Ammon's horn (tissue), 1 donor: ENCODE measurements around the gene DDIT3.
A peak's percentile ranks its signal among the peaks of the same experiment; 100 is the strongest.
"Not testable (repeated sequence)": the region's sequence is repeated elsewhere in the genome, so short reads cannot be mapped to it uniquely, and the experiment has no call there.

ENCODE experiments used
- DNase-seq: peaks from one replicate; pipeline ENCODE4 v3.0.0-alpha.2; 2016; ENCODE audit warnings: low spot score

DDIT3 gene

GRCh38 chr12:57525615-57526383, 5.5 kb upstream of the DDIT3 start:
- no peak for DNase-seq

GRCh38 chr12:57524814-57525614, 4.7 kb upstream of the DDIT3 start:
- DNase-seq, result no peak

DNA sequence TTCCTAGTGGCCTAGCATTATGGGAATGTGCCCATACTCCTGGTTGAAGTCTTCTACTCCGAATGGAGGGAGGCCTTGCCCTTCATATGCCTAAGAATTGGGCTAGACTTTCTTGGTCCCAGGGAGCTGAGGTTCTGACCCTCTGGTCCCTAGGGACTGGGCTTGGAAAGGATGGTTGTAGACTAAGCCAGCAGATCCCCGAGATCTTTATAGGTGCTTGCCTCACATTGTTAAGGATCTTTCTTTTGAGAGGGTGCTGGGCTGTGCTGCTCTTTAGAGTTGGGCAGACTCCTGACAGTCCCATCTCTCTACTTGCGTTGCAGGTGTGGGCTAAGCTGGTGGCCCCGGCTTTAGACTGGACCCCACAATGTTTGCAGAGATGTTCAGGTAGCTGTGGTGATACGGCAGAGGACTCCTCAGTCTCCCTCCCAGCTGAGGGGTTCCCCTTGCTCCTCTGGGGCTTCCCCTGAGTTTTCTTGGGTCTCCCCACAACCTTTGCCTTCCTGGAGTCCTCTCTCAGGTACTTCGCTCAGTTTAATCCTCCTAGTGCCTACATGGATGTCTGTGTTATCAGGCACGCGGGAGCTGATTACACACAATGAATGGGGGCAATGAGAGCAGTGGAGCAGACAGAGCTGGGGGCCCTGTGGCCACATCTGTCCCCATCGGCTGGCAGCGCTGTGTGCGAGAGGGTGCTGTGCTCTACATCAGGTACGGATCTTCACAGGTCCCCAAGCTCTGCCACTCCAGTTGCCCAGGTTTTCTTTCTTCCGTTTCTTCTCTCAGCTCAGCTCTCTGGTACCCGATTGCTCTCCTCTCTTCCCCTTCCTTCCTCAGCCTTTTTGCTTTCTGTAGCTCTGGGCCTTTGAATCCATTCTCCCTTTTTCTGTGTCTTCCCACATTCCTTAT, 3.6 kb upstream of the DDIT3 start:
- no peak for DNase-seq

- DNase-seq, result peak; percentile 79
These were observed 2.8 kb upstream of the DDIT3 start for GRCh38 chr12:57522887-57523705.

- peak; percentile 88 for DNase-seq
These were observed 1.9 kb upstream of the DDIT3 start, which contains the start of gene MBD6 for GRCh38 chr12:57522011-57522886. MBD6 (plus strand) TSS chr12:57522824; CDS start chr12:57524304, 1,480 bp downstream.

DNA sequence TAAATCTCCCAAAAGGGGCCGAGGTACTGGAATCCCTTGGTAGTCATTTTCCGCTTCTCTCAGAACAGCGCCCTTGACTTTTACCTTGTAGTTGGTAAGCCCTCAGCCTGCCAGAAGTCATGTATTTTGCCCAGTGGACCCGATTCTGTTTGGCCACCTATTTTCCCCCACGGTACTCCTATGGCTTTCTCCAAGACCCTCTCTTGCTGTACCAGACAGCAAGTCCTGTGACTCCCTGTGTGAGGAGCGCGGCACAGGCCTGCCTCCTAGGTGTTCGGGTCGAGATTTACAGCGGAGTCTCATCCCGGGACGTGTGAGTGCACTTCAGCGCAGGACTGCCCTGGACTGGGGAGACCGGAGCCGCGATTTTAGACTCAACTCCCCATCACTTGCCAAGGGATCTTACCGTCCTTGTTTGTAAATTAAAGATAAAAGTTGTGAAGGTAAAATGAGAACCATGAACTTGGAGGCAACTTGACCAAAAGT, 1.3 kb upstream of the DDIT3 start:
- peak; percentile 54 for DNase-seq

GRCh38 chr12:57519796-57520052, 590 bp downstream of the DDIT3 start:
- no peak for DNase-seq

DNA sequence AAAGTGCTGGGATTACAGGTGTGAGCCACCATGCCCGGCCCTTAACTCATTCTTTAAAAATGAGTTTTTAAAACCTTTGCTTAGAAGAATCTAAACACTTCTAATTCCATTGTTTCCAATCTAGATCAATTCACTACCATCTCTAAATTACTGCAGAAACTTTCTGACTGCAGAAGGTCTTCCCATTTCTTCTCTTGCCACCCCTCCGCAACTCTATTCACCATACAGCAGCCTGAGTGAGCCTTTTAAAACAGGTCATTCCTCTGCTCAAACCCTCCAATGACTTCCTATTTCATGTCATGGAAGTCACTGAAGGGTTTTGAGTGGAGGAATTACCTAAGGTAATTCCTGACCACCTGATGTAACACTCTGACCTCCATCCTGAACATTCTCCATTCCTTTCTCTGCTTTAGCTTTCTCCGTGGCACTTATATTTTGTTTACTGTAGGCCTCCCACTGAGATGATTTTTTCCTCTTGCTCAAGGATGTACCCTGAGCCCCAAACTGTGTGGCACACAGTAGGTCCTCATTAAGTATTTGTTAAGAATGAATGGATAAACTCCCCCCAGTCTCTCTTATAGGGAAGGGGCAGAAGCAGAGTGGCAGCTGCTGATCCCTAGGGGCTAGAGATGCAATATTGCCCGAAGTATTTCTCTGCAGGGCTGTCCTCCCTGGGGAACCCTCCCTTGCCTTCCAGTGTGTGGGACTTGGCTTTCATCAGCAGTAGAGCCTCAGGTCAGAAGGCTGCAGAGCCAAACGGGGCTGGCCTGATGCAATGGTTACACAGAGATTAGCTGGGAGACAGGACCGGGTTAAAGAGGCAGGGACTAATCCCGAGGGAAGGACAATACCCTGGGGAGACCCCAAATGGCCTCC, 1.2 kb downstream of the DDIT3 start:
- no peak for DNase-seq

- no peak for DNase-seq
These were observed 2.0 kb downstream of the DDIT3 start for GRCh38 chr12:57518176-57518919.

- not testable (repeated sequence) for DNase-seq
These were observed 2.6 kb downstream of the DDIT3 start for GRCh38 chr12:57517718-57518117.

GRCh38 chr12:57517187-57517586, 3.1 kb downstream of the DDIT3 start:
- no peak for DNase-seq

- DNase-seq, result no peak
These were observed 3.6 kb downstream of the DDIT3 start for GRCh38 chr12:57516617-57517153.

DNA sequence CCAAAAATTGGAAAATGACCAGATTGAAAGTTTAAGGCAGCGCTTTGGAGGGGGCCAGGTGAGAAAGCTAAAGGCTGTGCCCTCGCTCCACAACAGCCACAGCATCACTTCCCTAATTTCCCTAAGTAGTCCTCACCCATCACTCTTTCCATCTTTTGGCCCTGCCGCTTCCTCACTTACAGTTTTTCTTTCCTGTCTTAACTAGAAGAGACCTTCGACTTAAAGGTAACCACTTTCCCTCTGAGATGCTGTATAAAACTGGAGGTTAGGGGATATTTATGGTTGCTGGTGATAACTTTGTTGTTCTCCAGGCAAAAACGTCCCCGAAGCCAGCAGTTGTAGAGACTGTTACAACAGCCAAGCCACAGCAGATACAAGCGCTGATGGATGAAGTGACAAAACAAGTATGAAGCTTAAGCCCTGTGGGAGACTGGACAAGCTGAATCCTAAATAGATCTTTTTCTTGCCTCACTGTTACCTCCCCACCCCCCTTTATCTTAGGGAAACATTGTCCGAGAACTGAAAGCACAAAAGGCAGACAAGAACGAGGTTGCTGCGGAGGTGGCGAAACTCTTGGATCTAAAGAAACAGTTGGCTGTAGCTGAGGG, 4.3 kb downstream of the DDIT3 start:
- no peak for DNase-seq

- DNase-seq, result no peak
These were observed 4.8 kb downstream of the DDIT3 start for GRCh38 chr12:57515408-57515933.

GRCh38 chr12:57514720-57515407, 5.5 kb downstream of the DDIT3 start:
- no peak for DNase-seq

DNA sequence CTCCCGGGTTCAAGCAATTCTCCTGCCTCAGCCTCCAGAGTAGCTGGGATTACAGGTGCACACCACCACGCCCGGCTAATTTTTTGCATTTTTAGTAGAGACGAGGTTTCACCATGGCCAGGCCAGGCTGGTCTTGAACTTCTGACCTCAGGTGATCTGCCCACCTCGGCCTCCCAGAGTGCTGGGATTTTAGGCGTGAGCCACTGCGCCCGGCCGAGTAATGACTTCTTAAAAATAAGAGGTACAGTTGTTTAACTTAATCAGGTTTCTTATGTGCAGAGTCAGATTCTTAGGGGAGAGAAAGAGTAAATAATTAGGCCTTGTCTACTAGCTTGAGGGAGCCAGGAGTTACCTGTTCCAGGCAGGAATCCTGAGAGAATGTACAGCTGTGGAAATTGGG, 6.1 kb downstream of the DDIT3 start:
- DNase-seq, result not testable (repeated sequence)

DNA sequence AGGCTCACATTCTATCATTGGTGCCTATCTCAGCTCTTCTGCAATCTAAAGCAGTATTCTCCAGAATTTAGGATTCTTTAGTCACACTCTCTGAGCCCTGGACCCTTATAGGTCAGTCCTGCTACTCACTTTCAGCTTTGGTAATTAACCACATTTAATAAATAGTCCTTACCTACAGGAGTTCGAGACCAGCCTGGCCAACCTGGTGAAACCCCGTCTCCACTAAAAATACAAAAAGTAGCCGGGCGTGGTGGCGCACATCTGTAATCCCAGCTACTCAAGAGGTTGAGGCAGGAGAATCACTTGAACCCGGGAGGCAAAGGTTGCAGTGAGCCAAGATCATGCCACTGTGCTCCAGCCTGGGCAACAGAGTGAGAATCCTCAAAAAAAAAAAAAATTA, 6.6 kb downstream of the DDIT3 start:
- DNase-seq, result not testable (repeated sequence)
